Cardiac fibroblast (primary cell): Measurements from ENCODE around the gene CDKN2C.
A peak's percentile ranks its signal among the peaks of the same experiment; 100 is the strongest.

Source experiments
- DNase-seq, 2 donors: peaks; one replicate each; pipeline versions ENCODE4 v3.0.0 to v3.0.0-alpha.2; 2010; ENCODE audit warnings: low read depth in 2 of 2
- H3K4me3 ChIP-seq, 2 donors: replicated peaks in 1 of 2; 1 replicate in 1 of 2; 2 replicates in 1 of 2; pipeline ENCODE4 v1.5.1; 2011; ENCODE audit warnings: low read depth in 2 of 2, low read length in 2 of 2, mild to moderate bottlenecking in 2 of 2, moderate library complexity in 1 of 2
- TF ChIP-seq, protein P1 (sequence below): IDR thresholded peaks from one replicate; pipeline ENCODE4 v1.5.1; 2011; ENCODE audit warnings: low read depth, mild to moderate bottlenecking, low read length, inconsistent platforms

CDKN2C gene

DNA sequence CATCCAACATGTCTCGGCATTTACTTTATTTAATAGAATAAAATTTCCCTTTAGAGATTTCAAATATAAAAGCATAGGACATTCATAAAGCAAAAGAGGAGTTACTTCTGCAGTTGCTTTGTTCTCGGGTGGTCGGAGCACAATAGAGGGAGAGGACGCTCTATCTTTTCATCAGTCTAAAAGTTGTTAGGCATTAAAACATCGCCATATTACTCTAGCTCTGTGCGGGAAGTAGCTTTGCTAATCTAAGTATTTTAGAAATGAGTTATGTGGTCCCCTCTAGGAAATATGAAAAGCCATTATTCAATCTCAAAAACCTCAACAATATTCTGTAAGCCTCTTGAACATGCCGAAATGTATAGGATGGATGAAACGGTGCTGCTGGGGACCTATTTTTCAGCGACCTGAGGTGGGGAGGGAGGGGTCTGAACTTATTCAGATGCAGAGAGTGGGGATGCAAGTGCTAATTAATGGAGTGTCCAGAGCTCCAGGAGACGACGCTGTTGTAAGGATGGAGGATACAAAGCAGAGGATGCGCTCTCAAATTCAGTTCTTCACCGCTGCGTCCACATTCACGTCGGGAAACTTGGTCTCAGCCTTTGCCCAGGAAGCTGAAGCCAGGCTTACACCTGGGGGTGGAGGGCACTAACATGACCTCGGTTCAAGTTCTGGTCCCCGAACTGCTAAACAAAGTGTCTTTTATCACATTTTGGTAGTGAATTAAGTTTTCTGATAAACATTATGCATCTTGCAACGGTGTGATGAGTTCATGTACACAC, 6.3 kb downstream of the CDKN2C start:
- peak overlapping the region; percentile 79 to 80 for H3K4me3 ChIP-seq
- TF ChIP-seq, protein P1, sequence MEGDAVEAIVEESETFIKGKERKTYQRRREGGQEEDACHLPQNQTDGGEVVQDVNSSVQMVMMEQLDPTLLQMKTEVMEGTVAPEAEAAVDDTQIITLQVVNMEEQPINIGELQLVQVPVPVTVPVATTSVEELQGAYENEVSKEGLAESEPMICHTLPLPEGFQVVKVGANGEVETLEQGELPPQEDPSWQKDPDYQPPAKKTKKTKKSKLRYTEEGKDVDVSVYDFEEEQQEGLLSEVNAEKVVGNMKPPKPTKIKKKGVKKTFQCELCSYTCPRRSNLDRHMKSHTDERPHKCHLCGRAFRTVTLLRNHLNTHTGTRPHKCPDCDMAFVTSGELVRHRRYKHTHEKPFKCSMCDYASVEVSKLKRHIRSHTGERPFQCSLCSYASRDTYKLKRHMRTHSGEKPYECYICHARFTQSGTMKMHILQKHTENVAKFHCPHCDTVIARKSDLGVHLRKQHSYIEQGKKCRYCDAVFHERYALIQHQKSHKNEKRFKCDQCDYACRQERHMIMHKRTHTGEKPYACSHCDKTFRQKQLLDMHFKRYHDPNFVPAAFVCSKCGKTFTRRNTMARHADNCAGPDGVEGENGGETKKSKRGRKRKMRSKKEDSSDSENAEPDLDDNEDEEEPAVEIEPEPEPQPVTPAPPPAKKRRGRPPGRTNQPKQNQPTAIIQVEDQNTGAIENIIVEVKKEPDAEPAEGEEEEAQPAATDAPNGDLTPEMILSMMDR, result no peak
- DNase-seq, result no peak

DNA sequence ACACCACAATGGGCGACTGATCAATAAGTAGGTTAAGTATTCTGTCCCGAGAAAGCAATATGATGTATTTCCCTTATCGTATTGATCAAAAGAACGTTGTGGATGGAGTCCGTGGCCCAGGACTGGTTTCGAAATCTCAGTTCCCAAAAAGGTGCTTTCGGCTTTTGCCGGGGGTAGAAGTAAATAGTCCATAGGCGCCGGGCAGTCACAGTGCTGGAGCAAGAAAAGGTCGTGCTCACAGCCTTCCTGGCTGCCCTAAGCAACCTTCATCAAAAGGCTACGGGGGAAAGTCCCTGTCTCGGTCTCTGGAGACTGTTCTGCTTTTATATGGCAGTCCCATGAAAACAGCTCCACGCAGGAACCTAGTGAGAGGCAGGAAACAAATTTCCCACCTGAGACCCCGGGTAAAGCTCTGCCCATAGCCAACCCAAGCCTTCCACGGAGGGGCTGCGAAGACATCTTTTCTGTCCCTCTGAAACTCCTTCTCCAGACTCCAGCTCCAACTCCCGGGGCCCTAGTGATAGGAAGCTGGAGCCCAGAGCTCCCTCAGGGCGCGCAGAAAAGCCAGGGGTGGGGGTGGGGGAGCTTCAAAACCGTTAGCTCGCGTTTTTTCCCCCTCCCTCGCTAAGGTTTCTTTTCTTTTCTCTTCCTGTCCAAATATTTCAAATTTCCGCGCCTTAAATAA, 7.0 kb downstream of the CDKN2C start:
- peak; percentile 51 to 69 for DNase-seq
- peak overlapping the region; percentile 79 to 80 for H3K4me3 ChIP-seq
- TF ChIP-seq, protein P1, result no peak

DNA sequence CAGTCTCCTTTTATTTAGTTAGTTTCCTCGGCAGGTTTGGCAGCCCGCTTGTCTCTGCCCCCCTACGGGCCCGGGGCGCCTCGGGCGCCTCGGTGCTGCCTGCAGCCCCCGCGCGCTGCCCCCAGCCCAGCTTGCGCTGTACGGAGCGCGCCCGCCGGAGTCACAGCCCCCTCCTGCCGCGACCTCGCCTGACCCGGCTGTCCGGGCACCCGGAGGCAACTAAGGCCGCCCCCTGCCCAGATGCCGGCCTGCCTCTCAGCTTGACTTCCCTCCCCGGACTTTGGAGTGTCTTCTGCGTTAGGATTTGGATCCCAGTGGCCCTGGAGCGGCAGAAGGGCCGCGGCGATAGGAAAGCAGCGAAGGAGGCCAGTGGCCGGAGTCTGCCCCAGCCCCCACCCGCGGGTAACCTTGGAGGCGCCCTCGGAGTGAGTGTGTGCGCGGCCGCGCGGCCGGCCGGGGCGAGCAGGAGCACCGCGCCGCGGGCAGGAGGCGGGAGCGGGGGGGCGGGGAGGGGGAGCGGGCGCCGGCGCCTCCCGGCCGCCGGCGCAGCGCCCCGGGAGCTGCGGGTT, 7.6 kb downstream of the CDKN2C start:
- TF ChIP-seq, protein P1, result no peak
- peak overlapping the region; percentile 79 to 80 for H3K4me3 ChIP-seq
- peak; percentile 60 to 68 for DNase-seq

DNA sequence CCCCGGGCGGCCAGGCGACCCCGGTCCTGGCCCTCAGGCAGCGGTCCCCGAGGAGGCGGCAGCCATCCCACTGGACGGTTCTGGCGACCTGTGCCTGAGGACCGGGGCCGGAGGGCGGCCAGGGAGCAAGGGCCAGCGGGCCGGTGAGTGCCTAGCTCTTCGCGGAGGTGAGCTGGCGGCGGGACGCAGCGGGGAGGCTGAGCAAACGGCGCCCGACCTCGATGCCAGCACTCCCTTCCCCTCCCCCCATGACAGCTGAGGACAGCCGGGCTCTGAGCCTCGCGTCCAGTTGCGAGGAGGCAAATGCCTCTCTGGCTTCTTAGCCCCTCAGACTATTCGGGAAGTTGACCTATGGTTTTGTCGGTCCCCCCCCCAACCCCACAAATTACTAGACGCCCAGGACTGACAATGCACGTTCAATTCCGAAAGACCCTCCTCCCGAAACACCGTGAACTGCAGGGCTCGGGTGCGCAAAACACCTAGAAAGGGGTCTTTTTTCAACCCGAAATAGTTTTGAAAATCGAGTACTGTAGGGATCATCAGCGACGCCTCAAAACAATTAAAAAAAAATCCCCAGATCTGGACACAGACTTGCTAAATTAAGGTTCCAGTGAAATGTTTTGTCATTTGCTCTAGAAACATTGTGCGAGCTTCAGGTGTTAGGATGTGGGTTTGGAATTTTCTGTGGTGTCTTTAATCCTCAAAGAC, 8.3 kb downstream of the CDKN2C start:
- DNase-seq, result peak; percentile 61 to 68
- H3K4me3 ChIP-seq, result peak overlapping the region; percentile 70 to 80
- TF ChIP-seq, protein P1, result no peak

DNA sequence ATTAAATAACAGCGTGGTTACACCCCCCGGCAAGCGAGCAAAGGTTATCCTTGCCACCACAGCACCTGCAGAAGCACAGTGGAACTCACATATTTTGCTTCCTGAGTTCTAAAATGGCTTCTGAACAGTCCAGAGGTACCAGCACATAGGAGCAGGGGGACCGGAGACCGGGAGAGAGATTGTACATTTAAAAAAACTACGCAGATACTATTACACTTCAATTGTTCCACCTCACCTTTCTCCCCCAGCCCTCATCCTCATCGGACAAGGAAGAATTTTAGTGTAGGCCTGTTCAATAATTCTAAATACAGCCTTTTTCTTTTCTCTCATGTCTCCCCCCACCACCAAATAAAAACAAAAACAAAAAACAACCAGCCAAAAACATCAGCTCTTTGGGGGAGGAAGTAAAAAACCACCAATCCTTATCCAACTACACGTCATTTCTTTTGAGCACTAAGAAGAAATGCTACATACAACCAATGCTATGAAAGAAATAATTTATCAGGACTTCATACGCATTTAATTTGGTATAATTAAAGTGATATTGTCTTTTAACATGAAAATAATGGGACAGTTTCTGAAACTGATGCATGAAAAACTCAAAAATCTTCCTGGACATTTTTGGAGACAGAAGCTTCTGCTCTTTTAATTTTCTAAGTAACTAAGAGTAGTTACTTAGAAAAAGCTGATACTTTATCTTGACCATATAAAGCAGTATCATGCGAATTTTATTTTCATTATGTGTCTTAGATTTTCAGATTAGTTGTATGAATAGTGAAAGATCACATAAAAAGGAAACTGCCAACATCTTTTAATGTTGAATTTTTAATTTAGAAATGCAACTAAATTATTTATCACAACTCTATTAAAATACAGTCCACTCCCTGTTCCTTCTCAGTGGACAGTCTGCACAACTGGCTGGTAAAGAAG, 9.1 kb downstream of the CDKN2C start:
- DNase-seq, result peak in 1 of 2 donors; percentile 58
- TF ChIP-seq, protein P1, result no peak
- H3K4me3 ChIP-seq, result peak overlapping the region in 1 of 2 donors; percentile 80

DNA sequence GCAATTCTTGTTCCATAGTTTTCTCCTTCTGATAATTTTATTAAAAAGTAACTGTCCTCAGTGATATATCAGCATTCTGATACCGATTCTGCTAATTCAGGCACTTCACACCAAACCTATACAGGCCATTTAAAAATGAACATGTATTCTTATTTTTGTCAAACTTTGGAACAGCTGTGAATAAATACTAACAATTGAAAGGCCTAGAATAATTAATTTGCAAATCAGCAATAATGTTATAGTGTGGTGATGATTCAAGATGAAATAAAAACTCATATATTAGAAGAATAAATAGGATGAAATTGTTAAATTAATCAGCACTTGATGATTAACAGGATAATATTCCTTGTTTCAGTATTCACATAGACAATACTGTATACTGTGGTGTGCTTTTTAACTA, 9.9 kb downstream of the CDKN2C start:
- DNase-seq, result no peak
- TF ChIP-seq, protein P1, result no peak
- H3K4me3 ChIP-seq, result no peak overlapping the region
